Measurements from ENCODE around the gene POU6F2.
A peak's percentile ranks its signal among the peaks of the same experiment; 100 is the strongest.

The POU6F2 gene

DNA sequence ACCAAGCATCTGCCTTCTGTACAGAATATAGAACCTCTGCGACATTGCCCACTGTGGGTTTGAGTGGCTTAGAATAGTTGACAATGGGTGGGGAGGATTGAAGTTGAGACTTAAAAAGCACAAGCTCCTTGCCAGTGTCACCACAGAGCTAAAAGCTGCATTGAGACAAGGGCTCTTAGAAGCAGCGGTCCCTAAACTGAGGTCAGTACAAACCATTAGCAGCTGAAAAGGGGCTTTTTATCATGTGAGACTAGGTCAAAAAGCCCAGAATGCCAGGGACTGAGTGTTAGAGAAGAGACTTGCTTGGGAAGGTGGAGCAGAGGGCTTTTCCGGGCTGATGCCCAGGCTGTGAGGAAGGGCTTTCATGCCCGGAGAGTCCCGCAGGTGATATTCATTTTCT lies 91.3 kb downstream of the POU6F2 start:
- peak; percentile 23 for DNase-seq (ENCODE audit: low read depth, low spot score)

DNA sequence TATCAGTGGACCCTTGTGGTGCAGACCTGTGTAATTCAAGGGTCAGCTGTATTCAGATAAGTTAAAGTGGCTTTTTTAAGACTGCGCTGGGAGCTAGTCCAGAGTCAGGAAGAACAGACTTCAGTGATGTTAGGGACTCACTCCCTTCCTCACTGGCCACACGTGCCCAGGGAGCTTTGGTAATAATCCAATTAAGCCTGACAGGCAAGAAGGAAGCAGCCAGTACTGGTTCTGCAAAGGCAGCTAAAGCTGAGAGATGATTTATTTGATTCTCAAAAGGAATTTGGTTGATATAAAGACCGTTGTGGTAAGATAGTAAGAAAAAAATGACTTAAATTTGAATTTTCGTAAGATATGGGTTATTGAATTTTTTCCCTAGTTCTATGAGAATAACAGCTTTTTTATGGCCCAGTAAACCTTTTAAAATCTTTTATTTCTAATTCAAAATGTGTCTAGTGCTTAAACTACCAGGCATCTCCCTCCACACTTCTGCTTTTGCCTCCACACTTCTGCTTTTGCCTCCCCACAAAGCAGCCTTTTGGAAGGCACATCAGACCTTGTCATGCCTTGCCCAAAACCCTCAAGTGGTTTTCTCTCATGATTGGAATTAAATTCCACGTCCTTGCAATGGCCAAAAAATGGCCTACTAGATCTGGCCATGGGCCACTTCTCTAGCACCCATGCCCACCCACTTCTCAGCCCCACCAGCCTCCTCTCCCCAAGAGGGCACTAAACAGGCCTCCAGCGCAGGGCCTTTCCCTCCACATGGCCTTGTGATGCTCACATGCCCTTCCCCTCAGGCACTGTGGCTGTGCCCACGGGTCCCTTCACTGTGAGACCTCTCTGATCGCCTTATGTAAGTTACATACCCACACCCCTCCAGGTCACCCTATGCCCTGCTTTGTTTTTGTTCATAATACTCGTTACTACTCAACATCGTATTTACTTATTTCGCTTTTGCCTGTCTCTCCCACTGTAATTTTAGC lies 92.5 kb downstream of the POU6F2 start:
- DNase-seq (ENCODE audit: low read depth, low spot score), result no peak

DNA sequence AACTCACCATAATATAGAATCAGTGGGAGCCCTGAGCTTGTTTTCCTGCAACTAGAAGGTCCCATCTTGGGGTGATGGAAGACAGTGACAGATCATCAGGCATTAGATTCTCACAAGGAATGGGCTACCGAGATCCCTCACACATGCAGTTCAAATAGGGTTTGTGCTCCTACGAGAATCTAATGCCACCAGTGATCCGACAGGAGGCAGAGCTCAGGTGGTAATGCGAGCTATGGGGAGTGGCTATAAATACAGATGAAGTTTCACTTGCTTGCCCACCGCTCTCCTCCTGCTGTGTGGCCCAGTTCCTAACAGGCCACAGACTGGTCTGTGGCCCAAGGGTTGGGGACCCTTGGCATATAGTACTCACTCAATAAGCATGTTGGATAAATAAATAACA lies 93.4 kb downstream of the POU6F2 start:
- no peak for DNase-seq (ENCODE audit: low read depth, low spot score)

DNA sequence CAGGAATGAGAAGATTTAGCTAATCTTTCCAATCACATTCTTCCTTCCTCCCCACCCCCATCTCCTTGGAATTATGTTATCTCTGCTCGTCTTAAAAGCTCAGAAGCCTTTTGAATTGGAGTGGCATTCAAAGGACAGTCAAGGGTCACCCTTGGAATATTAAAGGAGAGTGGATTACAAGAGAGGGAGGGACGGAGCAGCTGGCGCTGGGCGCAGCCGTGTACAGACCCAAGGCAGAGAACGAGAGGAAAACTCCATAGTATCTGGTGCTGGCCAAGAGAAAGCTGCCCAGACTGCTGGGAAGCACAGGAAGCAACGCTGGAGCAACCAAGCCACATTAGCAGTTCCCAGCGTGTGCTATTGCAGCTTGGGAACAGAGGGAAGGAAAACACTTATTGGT lies 95.7 kb downstream of the POU6F2 start:
- DNase-seq (ENCODE audit: low read depth, low spot score), result no peak

DNA sequence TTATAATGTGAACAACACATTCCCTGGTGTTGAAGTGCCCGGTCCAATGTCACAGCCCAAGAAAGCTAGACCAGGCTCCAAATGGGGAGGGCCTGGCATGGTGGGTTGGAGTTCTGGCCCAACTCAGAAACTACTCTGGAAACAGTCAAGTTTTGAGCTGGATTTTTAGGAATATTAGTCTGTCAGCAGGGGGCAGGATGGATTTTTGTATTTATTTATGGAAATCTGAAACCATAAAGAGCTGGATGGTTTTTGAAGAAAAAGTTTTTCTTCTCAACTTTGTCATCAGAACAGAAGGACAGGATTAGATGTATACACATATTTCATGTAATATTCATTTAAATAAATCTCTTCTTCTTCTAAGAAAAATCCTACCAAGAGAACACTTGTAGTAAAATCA lies 97.5 kb downstream of the POU6F2 start:
- DNase-seq (ENCODE audit: low read depth, low spot score), result no peak

DNA sequence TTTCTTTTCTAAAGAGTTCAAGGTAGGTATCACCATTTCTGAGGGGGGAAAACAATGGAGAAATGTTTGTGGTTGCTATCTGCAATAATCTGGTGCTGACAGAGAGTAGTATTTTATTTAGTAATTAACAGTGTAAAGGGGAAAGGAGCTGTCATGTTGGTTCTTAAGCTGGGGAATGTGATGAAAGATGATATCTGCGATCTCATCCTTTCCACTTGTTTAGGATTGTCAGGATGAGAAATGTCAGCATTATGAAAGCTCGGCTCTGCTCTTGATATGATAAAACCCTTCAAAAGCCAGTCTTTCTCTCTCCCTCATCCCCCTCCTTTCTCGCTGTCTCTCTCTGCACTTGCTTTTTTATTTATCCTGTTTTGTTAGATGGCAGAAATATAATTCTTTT lies 106.1 kb downstream of the POU6F2 start:
- no peak for DNase-seq (ENCODE audit: low read depth, low spot score)

DNA sequence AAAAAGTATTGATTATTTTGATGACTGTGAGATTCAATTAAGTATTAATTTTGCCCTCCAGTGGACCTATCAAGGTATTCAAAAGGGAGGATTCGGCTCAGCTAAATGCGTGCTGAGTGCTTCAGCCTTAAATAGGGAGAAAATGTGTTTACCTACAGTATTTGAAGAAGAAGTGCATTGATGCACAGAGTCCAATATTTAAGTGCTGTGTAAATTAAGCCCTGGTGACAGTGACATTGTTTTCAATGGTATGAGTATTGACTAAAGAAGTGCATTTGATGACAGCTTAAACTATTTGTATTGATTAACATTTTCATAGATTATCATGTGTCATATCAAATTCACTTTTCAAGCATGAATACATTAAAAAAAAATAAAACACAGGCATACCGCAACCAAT lies 106.6 kb downstream of the POU6F2 start:
- no peak for DNase-seq (ENCODE audit: low read depth, low spot score)

DNA sequence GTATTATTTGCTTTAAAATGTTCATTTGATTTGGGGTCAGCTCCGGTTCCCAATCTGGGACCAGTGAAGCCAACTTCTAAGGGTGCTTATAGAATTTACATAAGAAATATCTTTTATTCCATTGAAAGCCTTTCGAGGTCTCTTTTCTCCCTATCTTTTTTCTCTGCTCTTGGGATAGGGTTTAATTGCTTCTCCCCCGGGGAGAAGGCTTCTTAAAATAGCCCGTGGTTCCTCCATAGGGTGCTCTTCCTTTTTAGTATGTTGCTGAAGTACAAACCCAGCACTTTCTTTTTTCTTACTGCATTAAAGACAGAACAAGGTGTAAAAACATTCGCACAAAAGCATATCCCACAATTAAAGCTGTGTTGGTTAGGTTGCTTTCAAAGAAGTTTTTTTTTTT lies 107.5 kb downstream of the POU6F2 start:
- no peak for DNase-seq (ENCODE audit: low read depth, low spot score)

DNA sequence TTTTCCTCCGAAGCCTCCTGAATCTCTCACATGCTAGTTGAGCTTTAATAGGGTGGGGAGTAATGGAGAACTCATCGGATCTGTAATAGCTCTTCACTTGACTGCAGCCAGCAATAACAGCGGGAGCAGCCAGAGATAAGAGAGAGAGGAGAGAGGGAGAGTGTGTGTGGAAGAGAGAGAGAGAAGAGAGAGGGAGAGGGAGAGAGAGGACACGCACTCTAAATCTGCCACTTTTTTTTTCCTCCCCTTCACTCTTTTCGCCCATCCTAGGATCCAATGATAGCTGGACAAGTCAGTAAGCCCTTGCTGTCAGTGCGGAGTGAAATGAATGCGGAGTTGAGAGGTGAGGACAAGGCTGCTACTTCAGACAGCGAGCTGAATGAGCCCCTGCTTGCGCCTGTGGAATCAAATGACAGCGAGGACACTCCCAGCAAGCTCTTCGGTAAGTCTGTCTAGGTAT lies 107.9 kb downstream of the POU6F2 start:
- peak; percentile 15 for DNase-seq (ENCODE audit: low read depth, low spot score)

DNA sequence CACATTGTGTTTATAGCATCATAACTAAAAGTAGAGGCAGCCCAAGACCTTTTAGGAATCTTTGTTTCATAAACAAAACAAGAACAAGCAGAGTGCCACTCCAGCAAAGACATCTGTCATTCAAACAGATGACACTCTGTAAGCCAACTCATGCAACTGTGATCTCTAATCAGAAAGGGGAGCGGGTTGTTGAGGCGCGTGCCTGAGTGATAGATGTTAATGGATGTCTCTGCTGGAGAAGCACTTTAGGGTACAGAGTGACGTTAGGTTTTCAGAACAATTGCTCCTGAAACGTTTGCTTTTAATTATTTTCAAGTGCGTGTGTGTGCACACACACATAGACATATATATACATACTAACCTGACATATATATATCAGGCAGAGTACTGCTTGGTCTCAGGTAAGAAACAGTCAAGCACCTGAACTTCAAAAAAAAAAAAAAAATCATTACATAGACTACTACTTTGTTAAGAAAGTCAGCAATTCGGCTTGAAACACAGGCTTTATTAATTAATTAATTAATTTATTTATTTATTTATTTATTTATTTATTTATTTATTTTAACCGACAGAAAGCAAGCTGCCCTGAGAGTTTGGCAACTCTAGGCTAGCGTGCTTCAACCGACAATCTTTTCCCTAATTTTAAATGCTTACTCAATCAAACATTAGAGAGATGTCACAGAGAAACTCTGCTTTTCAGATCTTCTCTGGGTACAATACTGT lies 109.1 kb downstream of the POU6F2 start:
- no peak for DNase-seq (ENCODE audit: low read depth, low spot score)

DNA sequence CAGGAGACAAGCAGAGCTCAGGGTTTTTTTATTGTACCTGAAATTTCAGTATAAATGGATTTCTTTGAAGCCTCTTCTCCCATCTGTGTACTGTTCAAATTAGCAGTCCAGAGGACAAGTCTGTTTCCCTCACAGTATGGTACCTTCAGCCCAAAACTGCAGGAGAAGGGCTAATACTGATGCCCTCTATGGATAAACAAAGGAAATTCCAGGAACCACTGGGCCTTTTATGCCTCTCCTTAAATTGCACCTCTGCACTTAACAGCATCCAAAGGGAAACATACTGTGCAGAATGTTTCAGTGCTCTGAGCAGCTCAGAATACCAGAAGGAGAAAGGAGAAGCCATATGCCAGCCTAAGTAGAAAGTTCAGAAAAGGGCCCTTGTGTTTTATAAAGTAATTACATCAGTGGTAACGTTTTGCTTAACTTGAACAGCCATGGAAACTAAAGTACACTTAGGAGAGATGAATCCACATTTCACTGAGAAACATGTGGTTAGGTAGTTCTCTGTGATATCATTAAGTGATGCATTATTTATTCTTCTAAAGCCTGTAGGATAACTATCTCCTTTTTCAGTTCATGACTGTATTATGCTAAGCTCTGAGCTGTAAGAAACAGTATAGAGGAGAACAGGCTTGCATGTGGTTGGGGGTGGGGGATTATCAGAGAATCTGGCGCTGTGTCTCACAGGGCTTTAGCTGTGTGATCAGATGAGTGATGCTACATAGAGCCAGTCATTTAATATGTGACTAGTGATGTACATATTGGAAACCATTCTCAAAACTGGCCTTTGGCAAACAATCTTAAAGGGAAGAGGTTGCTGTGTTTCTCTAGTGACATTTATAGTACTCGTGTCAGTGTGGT lies 111.3 kb downstream of the POU6F2 start:
- no peak for DNase-seq (ENCODE audit: low read depth, low spot score)

DNA sequence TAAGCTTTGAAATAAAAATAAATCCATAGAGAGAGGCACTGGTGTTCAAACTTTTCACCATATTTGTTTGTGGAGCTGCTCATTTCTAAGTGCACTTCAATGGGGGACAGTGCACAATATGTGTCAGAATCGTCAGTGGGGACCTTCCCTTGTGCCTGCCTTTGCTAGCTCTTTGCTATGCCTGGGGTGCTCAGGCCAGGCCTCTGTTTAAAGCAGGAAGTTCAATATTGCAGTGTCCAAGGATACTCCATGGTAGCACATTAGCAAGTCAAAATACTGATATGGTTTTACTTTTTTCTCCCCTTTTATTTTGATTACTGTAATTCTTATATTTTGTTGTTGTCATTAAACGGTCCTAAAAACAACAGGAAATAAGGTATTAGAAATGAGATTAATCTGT lies 113.4 kb downstream of the POU6F2 start:
- no peak for DNase-seq (ENCODE audit: low read depth, low spot score)

DNA sequence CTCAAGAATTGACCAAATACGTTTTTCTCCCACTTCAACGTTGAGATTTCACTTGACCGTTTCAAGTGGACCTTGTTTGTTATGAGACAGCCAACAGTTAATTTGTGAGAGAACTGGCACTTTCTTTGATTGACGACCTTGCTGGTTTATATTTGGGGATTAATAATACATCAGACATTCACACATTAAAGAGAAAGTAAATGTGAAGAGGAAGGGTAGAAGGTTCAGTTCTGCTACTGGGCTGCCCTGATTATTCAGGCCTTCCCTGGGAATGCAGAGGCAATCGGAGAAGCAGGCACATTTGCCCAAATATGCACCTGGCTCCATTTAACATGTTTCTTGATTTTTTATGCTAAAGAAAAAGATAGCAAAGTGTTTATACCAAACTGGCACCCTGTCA lies 114.1 kb downstream of the POU6F2 start:
- no peak for DNase-seq (ENCODE audit: low read depth, low spot score)

DNA sequence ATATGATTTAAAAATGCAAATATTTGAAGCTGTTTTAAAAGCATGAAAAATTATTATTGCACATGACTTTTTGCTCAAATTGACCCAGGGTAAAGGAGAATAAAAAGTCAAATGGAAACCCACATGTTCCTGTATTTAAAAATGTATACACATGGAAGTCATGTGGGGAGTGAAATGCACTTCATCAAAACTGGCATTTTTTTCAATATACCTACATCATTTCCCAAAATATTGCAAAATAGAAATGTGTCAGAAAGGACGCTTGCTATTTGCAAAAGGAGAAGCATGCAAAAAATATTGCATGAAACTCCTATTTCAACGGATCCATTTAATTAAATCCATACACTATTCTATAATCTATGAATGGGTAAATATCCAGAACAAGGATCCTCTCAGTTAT lies 117.0 kb downstream of the POU6F2 start:
- DNase-seq (ENCODE audit: low read depth, low spot score), result no peak

DNA sequence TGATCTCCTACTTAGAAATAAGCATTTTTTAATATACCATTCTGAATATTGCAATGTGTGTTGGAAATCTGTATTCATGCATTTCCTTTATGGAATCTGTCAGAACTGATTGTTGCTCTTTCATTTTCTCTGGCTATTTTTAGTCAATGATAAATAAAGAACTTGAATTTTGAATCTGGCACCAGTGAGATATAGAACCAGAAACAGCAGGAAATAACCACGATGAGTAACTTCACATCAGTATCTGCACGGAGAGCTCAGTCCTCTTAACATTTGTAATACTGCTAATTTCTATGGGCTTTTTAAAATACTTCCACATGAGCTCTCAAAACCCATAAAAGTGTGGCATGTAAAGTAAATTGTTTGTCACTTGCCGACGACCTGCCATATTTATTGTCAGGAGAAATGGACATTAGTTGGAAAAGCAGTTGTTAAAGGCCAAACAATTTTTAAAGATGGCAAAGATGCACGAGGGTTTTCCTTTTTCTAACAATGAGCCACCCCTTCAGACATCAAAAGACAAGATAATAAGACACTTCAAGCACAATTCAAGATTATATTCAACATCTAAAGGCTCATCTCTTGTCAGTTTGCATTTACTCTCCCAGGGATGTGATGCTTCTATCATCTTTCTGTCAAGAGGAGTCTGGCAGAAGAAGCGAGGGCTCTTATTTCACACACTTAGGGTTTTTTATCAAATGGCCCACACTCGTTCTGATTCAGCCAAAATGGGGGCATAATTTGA lies 118.3 kb downstream of the POU6F2 start:
- DNase-seq (ENCODE audit: low read depth, low spot score), result no peak

DNA sequence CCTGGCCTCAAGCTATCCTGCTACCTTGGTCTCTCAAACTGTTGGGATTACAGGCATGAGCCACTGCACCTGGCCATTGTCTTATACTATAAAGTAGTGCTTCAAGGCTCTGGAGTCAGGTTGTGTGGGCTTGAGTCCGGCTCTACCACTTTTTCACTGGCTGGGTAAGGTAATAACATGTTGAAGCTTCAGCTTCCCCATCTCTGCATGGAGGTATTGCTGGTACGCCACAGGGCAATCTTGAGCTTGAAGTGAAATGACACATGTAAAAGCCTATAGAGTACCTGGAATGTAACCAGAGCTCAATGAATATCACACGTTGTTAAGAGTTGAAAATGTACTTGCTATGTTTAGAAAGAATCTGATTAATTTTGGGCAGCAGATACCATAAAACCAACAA lies 120.8 kb downstream of the POU6F2 start:
- DNase-seq (ENCODE audit: low read depth, low spot score), result no peak

DNA sequence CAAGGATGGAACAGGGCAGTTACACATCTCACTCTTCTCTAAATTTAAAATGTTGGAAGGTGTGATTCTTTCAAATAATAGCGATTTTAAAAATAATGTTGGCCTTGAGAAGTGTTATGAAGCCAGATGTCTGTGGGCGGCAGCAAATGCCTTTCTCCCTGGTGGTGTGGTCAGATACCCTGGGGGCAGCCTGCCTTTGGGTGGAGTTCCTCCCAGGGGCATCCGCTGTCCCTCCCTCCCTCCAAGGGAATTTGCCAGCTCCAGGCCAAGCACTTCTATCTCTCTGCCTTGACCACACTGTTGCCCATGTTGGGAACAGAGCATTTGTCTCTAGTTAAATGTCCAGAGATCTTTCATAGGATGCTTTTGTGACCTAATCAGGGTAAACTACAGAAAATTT lies 121.4 kb downstream of the POU6F2 start:
- no peak for DNase-seq (ENCODE audit: low read depth, low spot score)

DNA sequence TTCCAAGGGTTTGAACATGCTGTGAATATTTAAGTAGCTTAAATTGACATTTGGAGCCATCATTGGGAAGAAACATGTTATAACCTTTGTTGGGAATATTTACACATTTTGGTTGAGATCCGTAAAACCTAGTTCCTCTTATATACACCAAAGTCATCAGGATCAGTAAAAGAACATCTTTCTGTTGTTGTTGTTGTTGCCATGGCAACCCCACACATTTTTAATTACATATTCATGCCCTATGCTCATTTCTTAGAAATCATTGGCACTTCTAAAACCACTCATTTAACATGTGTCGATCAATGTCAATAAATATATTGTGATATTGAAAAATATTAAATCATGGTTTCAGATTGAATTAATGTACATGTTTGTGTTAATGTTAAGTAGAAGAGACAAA lies 122.6 kb downstream of the POU6F2 start:
- DNase-seq (ENCODE audit: low read depth, low spot score), result no peak

DNA sequence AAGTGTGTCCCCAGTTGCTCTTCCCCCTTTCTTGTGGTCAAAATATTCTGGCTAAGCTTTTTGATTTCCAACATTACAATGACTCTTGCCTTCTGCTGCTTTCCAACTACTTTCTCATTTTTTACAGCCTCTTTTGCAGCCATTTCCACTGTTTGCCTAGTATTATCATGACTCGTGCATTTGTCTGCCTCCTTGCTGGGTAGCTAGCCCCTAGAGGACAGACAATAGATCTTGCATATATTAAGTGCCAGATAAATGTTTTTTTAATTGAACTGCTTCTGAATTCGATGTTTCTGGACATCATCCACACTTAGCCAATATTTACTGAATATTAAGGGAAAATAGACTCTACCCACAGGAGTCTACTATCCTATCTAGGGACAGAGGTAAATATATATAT lies 124.5 kb downstream of the POU6F2 start:
- DNase-seq (ENCODE audit: low read depth, low spot score), result no peak

DNA sequence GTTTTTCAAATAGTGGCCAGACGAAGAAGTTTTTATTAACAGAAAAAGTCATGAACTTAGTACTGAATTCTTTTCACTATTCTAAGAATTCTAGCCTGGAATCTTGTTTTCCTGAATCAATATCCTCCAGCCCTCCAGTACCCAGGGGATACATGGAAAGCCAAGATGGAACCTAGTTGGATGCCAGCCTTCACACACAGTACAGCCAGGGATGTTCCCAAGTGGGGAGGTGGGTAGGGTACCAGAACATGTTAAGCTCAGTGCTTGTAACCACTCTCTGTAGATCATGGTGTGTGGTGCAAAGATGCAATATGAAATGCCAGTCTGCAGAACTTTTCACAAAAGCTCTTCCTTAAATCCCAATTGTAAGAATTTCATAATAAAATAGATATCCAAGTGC lies 128.0 kb downstream of the POU6F2 start:
- DNase-seq (ENCODE audit: low read depth, low spot score), result no peak

DNA sequence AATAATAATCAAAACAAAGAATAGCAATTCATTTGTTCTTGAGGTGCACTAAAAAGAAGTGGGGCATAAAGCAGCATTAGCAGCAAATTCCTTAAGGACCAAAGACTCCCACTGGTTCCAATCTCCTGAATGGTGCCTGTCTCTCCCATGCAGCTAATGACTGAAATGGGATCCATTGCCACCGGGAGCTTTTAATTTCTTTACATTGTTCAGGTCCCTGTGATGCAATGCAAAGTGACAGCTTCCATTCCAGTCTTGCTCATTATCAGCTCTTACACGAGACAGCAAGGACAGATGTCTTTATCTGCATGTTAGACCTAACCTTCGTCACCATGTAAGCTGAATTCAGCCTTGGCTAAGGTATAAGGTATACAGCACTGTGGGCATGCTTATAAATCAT lies 148.1 kb downstream of the POU6F2 start:
- no peak for DNase-seq (ENCODE audit: low read depth, low spot score)
